ENCODE data around the gene LSMEM2. TPM values are rescaled to one million over a fixed set of nuclear protein-coding genes. Genes with fewer than 3 reads are reported as not detected.

The LSMEM2 gene
- total RNA-seq = not detected in 2 replicates

GRCh38 chr3:50278880-50279224 is at the start of gene LSMEM2:
LSMEM2 (plus strand) TSS chr3:50279087; CDS start chr3:50279114, 27 bp downstream.

DNA sequence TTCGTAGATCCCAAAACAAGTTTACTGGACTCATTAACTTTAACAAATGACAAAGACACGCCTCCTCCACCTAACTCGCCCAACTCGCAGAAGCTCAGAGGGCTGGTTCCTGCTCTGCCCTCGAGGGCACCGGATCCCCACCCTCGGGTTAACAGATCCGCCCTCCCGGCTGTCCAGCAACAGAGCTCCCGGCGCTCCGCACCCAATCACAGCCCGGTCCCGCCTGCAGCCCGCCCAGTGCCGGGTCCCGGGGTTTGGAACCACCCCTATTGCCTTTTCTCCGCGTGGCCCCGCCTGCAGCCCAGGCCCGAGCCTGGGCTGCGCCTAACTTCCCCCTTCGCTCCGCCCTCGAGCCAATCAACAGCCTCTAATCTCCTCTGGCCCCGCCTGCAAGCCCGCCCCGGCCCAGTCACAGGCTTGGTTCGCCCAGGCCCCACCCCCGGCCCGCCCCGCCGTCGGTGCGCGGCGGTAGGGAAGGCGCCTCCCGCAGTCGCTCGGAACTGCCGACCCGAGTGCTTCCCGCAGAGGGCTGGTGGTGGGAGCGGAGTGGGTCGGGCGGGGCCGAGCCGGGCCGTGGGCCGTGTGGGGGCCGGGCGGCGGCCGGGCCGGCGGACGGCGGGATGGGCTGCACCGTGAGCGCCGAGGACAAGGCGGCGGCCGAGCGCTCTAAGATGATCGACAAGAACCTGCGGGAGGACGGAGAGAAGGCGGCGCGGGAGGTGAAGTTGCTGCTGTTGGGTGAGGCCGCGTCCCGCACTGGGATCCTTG is 43.0 kb upstream of the LSMEM2 start, which contains the start of gene GNAI2:
Gene GNAI2 (plus strand): TSS at position 489 of the 768 bp plus-strand sequence. CDS start 132 bp downstream, at position 621.

GRCh38 chr3:50268703-50269451 is 10.0 kb upstream of the LSMEM2 start, which contains the start of gene SEMA3B:
SEMA3B (plus strand) TSS chr3:50269147; CDS start chr3:50269241, 94 bp downstream.

DNA sequence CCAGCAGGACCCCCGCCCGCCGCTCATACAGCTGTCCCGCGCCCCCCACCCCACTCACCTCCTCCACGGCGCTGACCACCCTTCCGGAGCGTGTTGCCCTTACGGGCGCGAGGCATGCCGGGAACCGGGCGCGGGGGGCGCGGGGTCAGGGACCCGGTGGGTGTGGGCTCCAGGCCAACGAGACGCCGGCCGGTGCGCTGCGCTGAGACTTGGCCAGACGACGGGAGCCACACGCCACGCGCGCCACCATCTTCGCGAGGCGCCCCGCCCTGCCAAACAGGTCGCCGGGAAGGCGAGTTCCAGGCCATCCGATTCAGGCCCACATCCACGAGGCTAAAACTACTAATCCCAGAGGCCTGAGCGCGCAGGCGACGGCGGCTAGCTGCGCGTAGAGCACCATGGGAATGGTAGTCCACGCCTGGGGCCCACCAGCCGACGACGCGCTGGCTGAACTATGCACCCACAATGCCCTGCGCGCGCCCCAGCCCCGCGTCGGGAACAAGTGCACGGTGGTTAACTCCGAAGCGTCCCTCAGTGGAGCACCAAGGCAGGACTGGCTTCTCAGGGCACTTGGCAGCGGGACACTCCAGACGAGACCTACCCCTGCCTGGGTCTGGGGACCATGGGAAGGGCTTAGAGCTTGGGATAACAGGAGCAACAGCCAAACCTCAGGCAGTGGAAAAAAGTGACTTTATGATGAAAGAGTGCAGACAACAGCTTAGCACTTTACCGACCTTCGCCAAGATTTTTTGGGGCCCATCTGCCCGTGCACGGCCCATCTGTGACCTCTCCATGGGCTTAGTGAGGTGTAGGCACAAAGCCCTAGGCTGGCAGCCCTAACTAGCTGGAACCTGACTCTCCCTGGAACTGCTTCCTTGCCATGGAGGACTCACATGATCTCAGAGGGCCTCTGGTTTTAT is 13.5 kb downstream of the LSMEM2 start, which contains the start of gene IFRD2:
Gene IFRD2 (minus strand): TSS at position 271 of the 920 bp plus-strand sequence. CDS start 155 bp downstream, at position 116.

DNA sequence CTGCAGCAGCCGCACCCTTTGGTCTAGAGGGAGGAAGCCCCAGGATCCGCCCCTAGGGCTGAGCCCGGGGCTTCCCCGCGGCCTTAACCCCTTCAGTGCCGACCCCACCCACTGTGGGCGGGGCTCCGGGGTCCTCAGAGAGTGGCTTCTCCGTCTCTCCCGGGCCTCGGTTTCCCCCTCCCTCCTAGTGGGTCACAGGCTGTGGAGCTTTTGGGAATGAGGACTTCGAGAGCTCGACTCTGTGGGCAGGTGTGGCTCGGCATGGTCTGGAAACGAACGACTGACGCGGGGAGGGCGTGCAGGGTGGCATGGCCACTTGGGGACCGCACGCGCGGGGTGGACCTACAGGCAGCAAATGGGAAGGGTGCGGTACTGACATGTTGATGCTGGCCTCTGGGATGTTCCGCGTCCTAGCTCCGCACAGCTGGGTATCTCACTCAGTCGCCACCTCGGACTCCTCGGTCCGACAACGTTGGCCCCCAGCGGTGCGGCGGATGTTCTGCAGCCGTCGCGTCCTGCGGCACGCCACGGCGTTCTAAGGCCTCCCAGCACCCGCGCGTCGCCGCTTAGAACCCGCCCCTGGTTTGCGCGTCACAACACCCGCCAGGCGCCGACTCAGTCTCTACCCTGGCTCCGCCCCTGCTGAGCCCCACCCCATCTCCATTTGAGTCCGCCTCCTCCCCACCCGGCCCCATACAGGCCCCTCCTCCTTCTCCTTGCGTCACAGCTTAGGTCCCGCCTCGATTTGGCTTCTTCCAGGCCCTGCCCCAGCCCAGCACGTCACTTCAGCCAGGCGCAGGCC is 20.1 kb downstream of the LSMEM2 start, which contains the start of the genes HYAL3 and NAA80:
Gene HYAL3 (minus strand): TSS at position 570 of the 802 bp plus-strand sequence. CDS start 3,803 bp downstream, outside the sequence.
Gene NAA80 (minus strand): TSS at position 570 of the 802 bp plus-strand sequence. CDS start 1,942 bp downstream, outside the sequence.

DNA sequence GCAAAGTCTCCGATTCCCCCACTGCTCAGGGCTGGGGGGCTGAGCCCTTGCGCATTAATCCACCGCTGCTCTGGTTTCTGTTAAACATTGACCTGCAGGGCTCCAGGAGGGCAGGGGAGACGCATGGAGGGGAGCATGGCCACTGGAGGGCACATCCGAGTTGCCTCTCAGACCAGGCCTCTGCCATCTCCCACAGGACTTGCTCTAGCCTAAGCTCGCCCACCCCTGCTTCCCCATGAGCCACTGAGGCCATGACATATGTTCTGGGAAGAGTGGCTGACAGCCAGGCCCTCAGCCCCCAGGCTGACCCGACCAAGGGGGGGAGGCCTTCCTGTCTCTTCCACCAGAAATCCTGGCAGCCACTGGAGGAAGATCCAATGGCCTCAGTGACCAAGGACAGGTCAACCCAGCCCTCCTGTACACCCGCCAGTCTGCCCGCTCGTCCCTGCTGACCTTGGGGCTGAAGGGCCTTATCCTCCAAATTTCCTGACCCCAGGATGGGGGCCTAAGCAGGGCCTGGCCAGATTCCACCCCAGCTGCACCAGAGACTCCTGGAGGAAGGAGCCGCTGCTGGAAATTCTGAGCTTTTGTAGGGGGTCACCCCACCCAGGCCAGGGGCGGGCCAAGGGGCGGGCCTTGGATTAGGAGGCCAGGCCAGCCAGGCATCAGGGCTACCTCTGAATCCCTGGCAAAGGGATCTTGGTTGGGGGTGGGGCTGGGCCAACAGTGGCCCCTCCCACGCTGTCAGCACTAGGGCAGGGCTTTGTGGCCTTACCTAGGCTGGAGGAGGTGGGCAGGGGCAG is 24.3 kb downstream of the LSMEM2 start, which contains the start of gene HYAL1:
Gene HYAL1 (minus strand): TSS at position 562 of the 803 bp plus-strand sequence. CDS start 618 bp downstream, outside the sequence.

DNA sequence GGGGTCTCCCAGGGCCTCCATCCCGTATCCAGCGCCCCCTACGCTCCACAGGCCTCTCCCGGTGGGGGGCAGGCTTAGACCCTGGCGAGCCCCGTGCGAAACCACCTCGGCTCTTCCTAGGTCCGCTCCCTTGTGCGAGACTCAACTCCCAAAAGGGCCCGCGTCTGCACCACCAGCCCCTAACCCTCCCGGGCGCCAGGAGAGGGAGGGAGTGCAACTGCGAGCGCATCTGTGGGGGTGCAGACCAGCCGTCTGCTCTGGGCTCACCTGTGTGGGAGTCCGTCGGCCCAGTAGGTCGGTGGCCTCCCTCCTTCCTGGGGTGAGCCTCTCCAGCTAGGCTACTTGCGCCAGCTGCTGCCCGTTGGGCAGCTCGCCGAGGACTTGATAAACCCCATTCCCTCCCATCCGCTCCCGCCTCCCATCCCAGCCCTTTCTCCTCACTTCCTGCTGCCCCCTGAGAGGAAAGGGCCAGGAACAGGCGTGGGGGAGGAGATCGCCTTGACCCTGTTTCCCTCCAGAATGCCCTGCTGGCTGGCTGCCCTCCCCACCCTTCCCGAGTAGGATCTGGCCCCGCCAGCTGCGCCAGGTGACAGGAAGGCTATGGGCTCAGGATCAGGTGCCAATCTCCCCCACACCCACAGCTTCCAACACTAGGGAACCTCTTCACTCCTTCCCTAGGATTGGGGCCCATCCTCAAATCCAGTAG is 43.7 kb downstream of the LSMEM2 start, which contains the start of gene HYAL2:
Gene HYAL2 (minus strand): TSS at position 360 of the 706 bp plus-strand sequence. CDS start 2,256 bp downstream, outside the sequence.

DNA sequence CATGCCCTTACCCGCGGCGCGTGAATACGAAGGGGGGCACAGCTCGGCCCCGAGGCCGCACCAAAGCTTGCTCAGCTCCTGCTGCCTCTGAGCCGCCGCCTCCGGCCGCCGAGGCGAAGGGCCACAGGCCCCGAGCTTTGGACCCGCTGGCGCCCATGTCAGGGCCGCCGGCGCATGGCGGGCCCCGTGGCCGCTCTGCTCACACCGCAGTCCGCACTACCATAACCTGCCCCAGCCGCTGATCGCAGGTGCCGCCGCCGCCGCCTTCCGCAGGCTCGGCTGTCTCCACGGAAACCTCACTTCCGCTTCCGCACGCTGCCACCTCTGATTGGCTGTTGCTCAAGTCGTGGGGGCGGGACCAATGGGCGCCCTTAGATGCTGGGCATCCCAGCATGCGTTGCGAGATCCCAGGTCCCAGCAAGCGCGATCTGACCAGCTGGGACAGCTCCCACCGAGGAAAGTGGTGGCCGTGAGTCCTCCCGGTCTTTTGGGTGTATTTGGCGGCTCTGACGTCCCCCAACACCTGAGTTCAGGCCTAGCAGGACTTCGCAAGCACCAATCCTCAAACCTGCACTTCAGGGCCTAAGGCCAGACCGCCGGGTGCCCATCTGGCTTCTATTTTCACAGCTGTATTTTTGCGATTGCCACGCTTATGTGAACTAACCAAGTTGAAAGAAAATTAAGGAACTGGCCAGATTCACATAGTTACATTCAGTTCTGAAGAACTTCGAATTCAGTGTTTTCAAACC is 49.2 kb downstream of the LSMEM2 start, which contains the start of gene TUSC2:
Gene TUSC2 (minus strand): TSS at position 281 of the 749 bp plus-strand sequence. CDS start 124 bp downstream, at position 157.

Other genes with a start within 250 kb of the LSMEM2 start
- gene RBM5, start 190.2 kb upstream of the LSMEM2 start, total RNA-seq = 93.9 and 114 TPM in 2 replicates
- 42.6 and 106 TPM in 2 replicates for gene SEMA3F, start 123.8 kb upstream of the LSMEM2 start, total RNA-seq
- gene GNAT1, start 87.5 kb upstream of the LSMEM2 start, total RNA-seq = not detected in 2 replicates
- under 0.01 TPM in 1 of 2 replicates, not detected in the other for gene SLC38A3, start 73.8 kb upstream of the LSMEM2 start, total RNA-seq
- 319 and 452 TPM in 2 replicates for gene GNAI2, start 42.9 kb upstream of the LSMEM2 start, total RNA-seq
- 0.65 and 1.4 TPM in 2 replicates for gene SEMA3B, start 9.9 kb upstream of the LSMEM2 start, total RNA-seq
- gene IFRD2, start 13.3 kb downstream of the LSMEM2 start, total RNA-seq = 107 and 139 TPM in 2 replicates
- 5.2 and 6.2 TPM in 2 replicates for gene HYAL3, start 20.3 kb downstream of the LSMEM2 start, total RNA-seq
- 1.7 and 2.6 TPM in 2 replicates for gene NAA80, start 20.3 kb downstream of the LSMEM2 start, total RNA-seq
- gene HYAL1, start 24.5 kb downstream of the LSMEM2 start, total RNA-seq = 0.65 and 1.4 TPM in 2 replicates
- 382 and 404 TPM in 2 replicates for gene HYAL2, start 43.7 kb downstream of the LSMEM2 start, total RNA-seq
- 23.1 and 36.0 TPM in 2 replicates for gene TUSC2, start 49.1 kb downstream of the LSMEM2 start, total RNA-seq
- 16.7 and 16.9 TPM in 2 replicates for gene RASSF1, start 61.7 kb downstream of the LSMEM2 start, total RNA-seq
- 0.15 and 0.32 TPM in 2 replicates for gene ZMYND10, start 66.6 kb downstream of the LSMEM2 start, total RNA-seq
- gene NPRL2, start 71.7 kb downstream of the LSMEM2 start, total RNA-seq = 18.7 and 20.8 TPM in 2 replicates
- 26.6 and 29.2 TPM in 2 replicates for gene CYB561D2, start 71.8 kb downstream of the LSMEM2 start, total RNA-seq
- 33.6 and 41.6 TPM in 2 replicates for gene TMEM115, start 80.4 kb downstream of the LSMEM2 start, total RNA-seq
- gene CACNA2D2, start 224.5 kb downstream of the LSMEM2 start, total RNA-seq = not detected in 2 replicates

All from epithelial cell of umbilical artery (primary cell).